A549 (cell line): ENCODE measurements around the gene ZNF223. TPM values are rescaled to one million over a fixed set of nuclear protein-coding genes. Genes with fewer than 3 reads are reported as not detected.
A peak's percentile ranks its signal among the peaks of the same experiment; 100 is the strongest.

Experiments
- ATAC-seq, 2 experiments: fragments of 200-7000 bp in 1 of 2; fragments of >200 bp in 1 of 2; cut with Nextera tagmentation in 1 of 2; cut with Tn5 transposase in 1 of 2; 3 replicates each; pipeline versions ENCODE4 v1.8.0 to v1.9.1; 2018 to 2020; ENCODE audit warnings: mild to moderate bottlenecking in 1 of 2, moderate library complexity in 1 of 2
- CTCF ChIA-PET: fragments of 300-600 bp; sonication (Branson Sonifier 250); formaldehyde crosslinking; extraction: SDS; loops from one replicate; lab custom pipeline; 2021; ENCODE audit warnings: antibody characterized with exemption, inconsistent platforms; lab: Yijun Ruan, JAX
- POLR2A ChIA-PET: fragments of 350-600 bp; formaldehyde crosslinking; extraction: SDS; loops from one replicate; lab custom pipeline; 2021; ENCODE audit warnings: antibody characterized with exemption, inconsistent platforms; lab: Yijun Ruan, JAX
- DNase-seq, 2 experiments: peaks; one replicate each; pipeline versions ENCODE4 v3.0.0 to v3.0.0-alpha.2; 2011 to 2016; ENCODE audit warnings: low read depth in 1 of 2, low spot score in 1 of 2
- FAIRE-seq: peaks from 2 replicates; lab custom pipeline; 2011; peaks lifted over from hg19 to GRCh38; lab: Jason Lieb, UNC
- H3K27ac ChIP-seq, 2 experiments: fragments of >200 bp; sonication (Bioruptor Twin); formaldehyde crosslinking; 3 replicates each; pipeline ENCODE4 v1.5.1; 2016 to 2017
- H3K4me1 ChIP-seq: fragments of >200 bp; sonication (Bioruptor Twin); formaldehyde crosslinking; 3 replicates; pipeline ENCODE4 v1.6.1; 2016
- H3K4me2 ChIP-seq: fragments of >200 bp; sonication (Bioruptor Twin); formaldehyde crosslinking; 3 replicates; pipeline ENCODE4 v1.6.1; 2016
- H3K4me3 ChIP-seq: fragments of >200 bp; sonication (Bioruptor Twin); formaldehyde crosslinking; 3 replicates; pipeline ENCODE4 v1.5.1; 2016
- H3K9me3 ChIP-seq: fragments of >200 bp; sonication (Bioruptor Twin); formaldehyde crosslinking; 3 replicates; pipeline ENCODE4 v1.6.1; 2016
- BCL3 ChIP-seq: fragments of >200 bp; sonication (Bioruptor Twin); formaldehyde crosslinking; IDR thresholded peaks from 3 replicates; pipeline ENCODE4 v1.6.1; 2016
- CBX2 ChIP-seq: fragments of 200-600 bp; sonication (generic); IDR thresholded peaks from 2 replicates; pipeline ENCODE4 v1.6.1; 2016; ENCODE audit warnings: low read depth, mild to moderate bottlenecking, borderline replicate concordance
- CBX8 ChIP-seq: fragments of 200-600 bp; sonication (generic); IDR thresholded peaks from 2 replicates; pipeline ENCODE4 v1.6.1; 2016
- CTCF ChIP-seq: fragments of >200 bp; sonication (Bioruptor Twin); formaldehyde crosslinking; IDR thresholded peaks from 3 replicates; pipeline ENCODE4 v1.5.1; 2016
- EHF ChIP-seq: fragments of 250-450 bp; sonication (Bioruptor Pico); IDR thresholded peaks from 2 replicates; pipeline ENCODE4 v1.5.0; 2020; ENCODE audit warnings: mild to moderate bottlenecking
- EHMT2 ChIP-seq: fragments of 200-600 bp; sonication (generic); IDR thresholded peaks from 2 replicates; pipeline ENCODE4 v1.6.1; 2016; ENCODE audit warnings: antibody characterized with exemption, low read depth, mild to moderate bottlenecking, moderate library complexity
- EP300 ChIP-seq, 2 experiments: fragments of >200 bp; sonication (Bioruptor Twin); formaldehyde crosslinking; IDR thresholded peaks; 2 replicates in 1 of 2; 3 replicates in 1 of 2; pipeline ENCODE4 v1.6.1; 2016 to 2017
- ESRRA ChIP-seq: fragments of 150-350 bp; IDR thresholded peaks from 2 replicates; pipeline ENCODE4 v1.6.1; 2014; ENCODE audit warnings: mild to moderate bottlenecking, low read length, borderline replicate concordance
- FOSB ChIP-seq: fragments of 250-450 bp; sonication (Bioruptor Pico); IDR thresholded peaks from 2 replicates; pipeline ENCODE4 v1.5.0; 2020; ENCODE audit warnings: mild to moderate bottlenecking, moderate library complexity
- GATA3 ChIP-seq: IDR thresholded peaks from 2 replicates; pipeline ENCODE4 v1.6.1; 2012; ENCODE audit warnings: borderline replicate concordance
- HES2 ChIP-seq: fragments of >200 bp; sonication (Bioruptor Twin); formaldehyde crosslinking; IDR thresholded peaks from 2 replicates; pipeline ENCODE4 v1.6.1; 2016
- HEYL ChIP-seq: fragments of 250-450 bp; sonication (Bioruptor Pico); IDR thresholded peaks from 2 replicates; pipeline ENCODE4 v1.8.0; 2021; ENCODE audit warnings: mild to moderate bottlenecking, moderate library complexity
- HOXA7 ChIP-seq: fragments of 250-450 bp; sonication (Bioruptor Pico); IDR thresholded peaks from 2 replicates; pipeline ENCODE4 v1.5.0; 2020; ENCODE audit warnings: mild to moderate bottlenecking, moderate library complexity
- HOXB5 ChIP-seq: fragments of 250-450 bp; sonication (Bioruptor Pico); IDR thresholded peaks from 2 replicates; pipeline ENCODE4 v1.5.0; 2020; ENCODE audit warnings: mild to moderate bottlenecking, moderate library complexity
- JUN ChIP-seq, 2 experiments: fragments of >200 bp; sonication (Bioruptor Twin); formaldehyde crosslinking; IDR thresholded peaks; 2 replicates in 1 of 2; 3 replicates in 1 of 2; pipeline ENCODE4 v1.6.1; 2016 to 2017
- KDM1A ChIP-seq: fragments of 200-600 bp; sonication (generic); IDR thresholded peaks from 2 replicates; pipeline ENCODE4 v1.6.1; 2016; ENCODE audit warnings: low read depth, mild to moderate bottlenecking
- MAFK ChIP-seq: fragments of 450-650 bp; IDR thresholded peaks from 2 replicates; pipeline ENCODE4 v1.6.1; 2014; ENCODE audit not compliant: partially characterized antibody
- MAX ChIP-seq: IDR thresholded peaks from 2 replicates; pipeline ENCODE4 v1.6.1; 2012
- MYC ChIP-seq: IDR thresholded peaks from 2 replicates; pipeline ENCODE4 v1.6.1; 2012; ENCODE audit warnings: mild to moderate bottlenecking, inconsistent platforms, low read length, improper control_type of control experiment, borderline replicate concordance
- NPAS2 ChIP-seq: fragments of 250-450 bp; sonication (Bioruptor Pico); IDR thresholded peaks from 2 replicates; pipeline ENCODE4 v1.8.0; 2022; ENCODE audit warnings: mild to moderate bottlenecking, moderate library complexity, borderline replicate concordance
- NR3C1 ChIP-seq: fragments of >200 bp; sonication (Bioruptor Twin); formaldehyde crosslinking; IDR thresholded peaks from 3 replicates; pipeline ENCODE4 v1.6.1; 2017
- PHF8 ChIP-seq: fragments of 200-600 bp; sonication (generic); IDR thresholded peaks from 2 replicates; pipeline ENCODE4 v1.6.1; 2016; ENCODE audit warnings: low read depth, mild to moderate bottlenecking, antibody characterized with exemption, moderate library complexity, borderline replicate concordance
- POLR2A ChIP-seq: IDR thresholded peaks from 2 replicates; pipeline ENCODE4 v1.6.1; 2012; ENCODE audit warnings: mild to moderate bottlenecking, low read length
- POLR2AphosphoS2 ChIP-seq: conservative IDR thresholded peaks from 2 replicates; pipeline ENCODE4 v1.6.1; 2012; ENCODE audit warnings: low read length, improper control_type of control experiment, inconsistent platforms
- RAD21 ChIP-seq, 2 experiments: fragments of >200 bp in 1 of 2; sonication (Bioruptor Twin) in 1 of 2; formaldehyde crosslinking in 1 of 2; IDR thresholded peaks in 1 of 2; conservative IDR thresholded peaks in 1 of 2; 2 replicates in 1 of 2; 3 replicates in 1 of 2; pipeline ENCODE4 v1.6.1; 2012 to 2018; ENCODE audit warnings: inconsistent platforms in 1 of 2
- RARB ChIP-seq: fragments of 250-450 bp; sonication (Bioruptor Pico); IDR thresholded peaks from 2 replicates; pipeline ENCODE4 v1.8.0; 2021; ENCODE audit warnings: mild to moderate bottlenecking, moderate library complexity
- SMC3 ChIP-seq: fragments of >200 bp; sonication (Bioruptor Twin); formaldehyde crosslinking; IDR thresholded peaks from 3 replicates; pipeline ENCODE4 v1.6.1; 2018; ENCODE audit warnings: inconsistent platforms
- ZNF302 ChIP-seq: fragments of 250-450 bp; sonication (Bioruptor Pico); IDR thresholded peaks from 2 replicates; pipeline ENCODE4 v1.9.0; 2021; ENCODE audit warnings: inconsistent platforms, mild to moderate bottlenecking, moderate library complexity
- ZSCAN20 ChIP-seq: fragments of 250-450 bp; sonication (Bioruptor Pico); IDR thresholded peaks from 2 replicates; pipeline ENCODE4 v1.8.0; 2022; ENCODE audit warnings: mild to moderate bottlenecking, moderate library complexity
- WGBS: methylation state at CpG from one replicate; pipeline ENCODE4 v1.1.6; 2017; ENCODE audit errors: missing lambda C conversion rate; 5-methylcytosine and 5-hydroxymethylcytosine counted together
- polyA plus RNA-seq, 4 experiments: library from polyadenylated mRNA; depleted of rRNA in 3 of 4; stranded (reverse); fragments of >200 nt; fragmentation: RNase III in 1 of 4; extraction: RNeasy Plus Mini Kit Qiagen cat#74134 plus additional on column Dnase treatment in 1 of 4; gene quantifications; 2 replicates in 3 of 4; 3 replicates in 1 of 4; pipeline ENCODE4 v1.2.3, GENCODE V29; 2011 to 2017

ZNF223 gene
- polyA plus RNA-seq, 2 of the 4 experiments (the other 2 are of a cell fraction) = 2.2 to 5.2 TPM

- DNase-seq (no peak), FAIRE-seq (no peak), ATAC-seq (no peak)
- ChIA-PET POLR2A (interaction anchor here (2.6 kb wide), 1 partner anchor 18 kb away, joined by 18 read pairs; the partner anchor contains the start of gene ZNF224), CTCF (no interaction called here)
- WGBS = 75% methylated on average over 17 of the region's 17 CpGs
- peak overlapping the region; percentile 83 for H3K4me2 ChIP-seq
- no peak overlapping the region for H3K27ac ChIP-seq
- H3K4me3 ChIP-seq = peak overlapping the region; percentile 79; the same call in 2 of the 3 replicates
- no peaks in the 10 kb centered on the region for H3K4me1 ChIP-seq
- TF ChIP-seq EHMT2 = no peak
- no peak for TF ChIP-seq EHF (CRISPR knock-in tag)
- TF ChIP-seq PHF8 = no peak
- TF ChIP-seq RAD21 (conservative IDR thresholded peaks at IDR 0.05 in 1 of 2, IDR thresholded peaks at IDR 0.05 in 1 of 2) = no peak
- TF ChIP-seq HEYL = no peak
- TF ChIP-seq CBX2 = no peak
- TF ChIP-seq SMC3 = no peak
- no peak for TF ChIP-seq HES2
- no peak for TF ChIP-seq FOSB (CRISPR knock-in tag)
- TF ChIP-seq GATA3 = no peak
- TF ChIP-seq CTCF = no peak
- TF ChIP-seq BCL3 = no peak
- no peak for TF ChIP-seq POLR2A
- H3K9me3 ChIP-seq = peaks cover 51% of the 10 kb centered on the region
These were observed 60.2 kb downstream of the ZNF223 start for GRCh38 chr19:44111910-44112463.

- peak overlapping the region; percentile 63 to 75 for H3K27ac ChIP-seq
- POLR2A ChIA-PET = interaction anchor here (1.0 to 2.6 kb wide), 2 partner anchors 19 to 52 kb away, joined by 8 to 18 read pairs; partner anchors contain the start of genes ZNF224 and ZNF226
- peak overlapping the region; percentile 83 for H3K4me2 ChIP-seq
- CTCF ChIA-PET = interaction anchor here (1.4 kb wide), 1 partner anchor 18 kb away, joined by 4 read pairs; no protein-coding TSS in a partner anchor
- peak overlapping the region; percentile 79 for H3K4me3 ChIP-seq
- peaks cover 43% of the 10 kb centered on the region for H3K9me3 ChIP-seq
- peak; percentile 44 to 54; a peak in 4 of 6 replicates for ATAC-seq
- FAIRE-seq = no peak
- TF ChIP-seq NPAS2 = no peak
- peak; percentile 4 for TF ChIP-seq MAFK
- no peak for TF ChIP-seq HOXB5 (CRISPR knock-in tag)
- 0 out of 3 replicates have a peak, but pooled peaks have one; percentile 16 for TF ChIP-seq BCL3
- WGBS = under 1% methylated on average over 11 of the region's 11 CpGs
- DNase-seq = no peak
- no peaks in the 10 kb centered on the region for H3K4me1 ChIP-seq
These were observed 60.9 kb downstream of the ZNF223 start for GRCh38 chr19:44112802-44113137.

- Histone ChIP-seq H3K4me1 (no peaks in the 10 kb centered on the region), H3K9me3 (peaks cover 38% of the 10 kb centered on the region), H3K4me3 (peak within 1 kb of the TSS; percentile 79), H3K27ac (peak within 1 kb of the TSS; percentile 79 to 84), H3K4me2 (peak within 1 kb of the TSS; percentile 91)
- DNase-seq (peak; percentile 97 to 99), ATAC-seq (peak; percentile 98 to 99), FAIRE-seq (peak; percentile 51)
- under 1% methylated on average over 44 of the region's 44 CpGs for WGBS
- ChIA-PET POLR2A (interaction anchor here (1.0 to 2.6 kb wide), 2 partner anchors 19 to 52 kb away, joined by 8 to 18 read pairs; partner anchors contain the start of genes ZNF224 and ZNF226), CTCF (interaction anchor here (1.4 kb wide), 1 partner anchor 18 kb away, joined by 4 read pairs; no protein-coding TSS in a partner anchor)
- TF ChIP-seq ZNF302 (no peak), CBX8 (no peak), EP300 (IDR thresholded peaks at IDR 0.05) (no peak), KDM1A (no peak), NR3C1 (no peak), ZSCAN20 (CRISPR knock-in tag) (no peak), JUN (IDR thresholded peaks at IDR 0.05) (peak; percentile 55 to 80; a peak in 4 of 5 replicates), EHF (CRISPR knock-in tag) (no peak), NPAS2 (no peak), RARB (CRISPR knock-in tag) (no peak), ESRRA (no peak), HOXA7 (CRISPR knock-in tag) (no peak), EHMT2 (no peak), MAX (peak; percentile 60; the same call in 1 of the 2 replicates), MYC (peak; percentile 84), POLR2AphosphoS2 (no peak)
These were observed 61.4 kb downstream of the ZNF223 start, which contains the start of gene ZNF225 for GRCh38 chr19:44113138-44113783. TSS of gene ZNF225 (plus strand) at chr19:44113399. CDS start at chr19:44115828, 2,429 bp downstream.
